ENCODE measurements around the gene YAE1. TPM values are rescaled to one million over a fixed set of nuclear protein-coding genes. Genes with fewer than 3 reads are reported as not detected.

YAE1 gene
- total RNA-seq, 1 donor from 2014 or later: 16.5 TPM

DNA sequence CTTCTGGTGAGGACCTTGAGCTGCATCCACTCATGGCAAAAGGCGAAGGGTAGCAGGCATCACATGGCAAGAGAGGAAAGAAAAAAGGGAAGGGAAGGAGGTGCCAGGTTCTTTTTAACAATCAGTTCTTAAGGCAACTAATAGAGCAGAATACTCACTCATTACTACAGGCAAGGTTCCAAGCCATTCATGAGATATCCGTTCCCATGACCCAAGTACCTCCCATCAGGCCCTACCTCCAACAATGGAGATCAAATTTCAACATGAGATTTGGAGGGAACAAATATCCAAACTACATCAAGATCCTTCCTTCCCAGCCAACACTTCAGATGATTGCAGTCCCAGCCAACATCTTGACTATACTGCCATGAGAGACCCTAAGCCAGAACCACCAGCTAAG lies 38.9 kb upstream of the YAE1 start:
- Histone ChIP-seq H3K27me3 (no peaks in the 10 kb centered on the region), H3K4me3 (no peak overlapping the region), H3K4me1 (no peaks in the 10 kb centered on the region), H3K27ac (no peak overlapping the region), H3K36me3 (no peaks in the 10 kb centered on the region), H3K9me3 (no peaks in the 10 kb centered on the region)
- intact Hi-C loops (cut with DNase I): no loop called here
- no peak for DNase-seq
- no peak for ATAC-seq
- TF ChIP-seq CTCF (IDR thresholded peaks at IDR 0.05): no peak

DNA sequence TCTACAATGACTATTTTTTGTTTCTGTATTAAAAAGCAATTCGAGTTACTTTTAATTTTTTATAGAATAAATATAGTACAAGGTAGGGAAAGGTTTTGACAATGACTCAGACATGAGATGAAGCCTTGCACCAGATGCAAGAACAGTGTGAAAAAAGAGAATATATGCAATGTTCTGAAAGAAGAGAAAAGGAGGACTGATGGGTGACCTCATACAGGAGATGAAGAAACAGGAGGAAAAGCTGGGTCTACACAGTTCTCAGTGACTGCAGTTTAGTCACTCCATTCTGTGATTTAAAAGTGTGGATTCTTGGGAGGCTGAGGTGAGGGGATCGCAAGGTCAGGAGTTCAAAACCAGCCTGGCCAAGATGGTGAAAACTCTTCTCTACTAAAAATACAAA lies 38.3 kb upstream of the YAE1 start:
- H3K9me3 ChIP-seq: no peaks in the 10 kb centered on the region
- no peak for DNase-seq
- no peak overlapping the region for H3K4me3 ChIP-seq
- no peak for TF ChIP-seq CTCF (IDR thresholded peaks at IDR 0.05)
- H3K36me3 ChIP-seq: no peaks in the 10 kb centered on the region
- intact Hi-C loops (cut with DNase I): no loop called here
- H3K27me3 ChIP-seq: no peaks in the 10 kb centered on the region
- no peaks in the 10 kb centered on the region for H3K4me1 ChIP-seq
- no peak overlapping the region for H3K27ac ChIP-seq
- ATAC-seq: no peak

DNA sequence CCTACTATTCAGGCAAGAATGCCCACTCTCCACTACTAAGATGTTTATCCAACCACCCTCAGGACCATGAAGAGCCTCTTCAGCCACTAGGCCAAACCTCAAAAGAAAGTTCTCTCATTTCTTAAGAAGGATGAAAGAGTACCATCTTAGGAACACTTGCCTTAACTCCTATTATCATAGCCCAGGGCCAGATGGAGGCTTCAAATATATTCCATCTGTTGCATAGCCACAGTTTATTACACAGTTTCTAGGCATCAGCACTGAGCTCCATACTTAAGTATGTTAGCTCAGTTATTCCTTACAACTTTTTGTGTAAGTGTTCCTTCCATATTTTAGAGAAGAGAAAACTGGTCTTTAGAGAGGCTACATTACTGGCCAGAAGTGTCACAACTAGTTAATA lies 37.4 kb upstream of the YAE1 start:
- no peak for DNase-seq
- ATAC-seq: no peak
- no peaks in the 10 kb centered on the region for H3K4me1 ChIP-seq
- H3K27me3 ChIP-seq: no peaks in the 10 kb centered on the region
- intact Hi-C loops (cut with DNase I): no loop called here
- no peaks in the 10 kb centered on the region for H3K9me3 ChIP-seq
- no peak overlapping the region for H3K4me3 ChIP-seq
- TF ChIP-seq CTCF (IDR thresholded peaks at IDR 0.05): no peak
- no peak overlapping the region for H3K27ac ChIP-seq
- H3K36me3 ChIP-seq: no peaks in the 10 kb centered on the region

GRCh38 chr7:39529582-39529981 lies 36.6 kb upstream of the YAE1 start:
- Histone ChIP-seq H3K4me3 (no peak overlapping the region), H3K27ac (no peak overlapping the region), H3K36me3 (no peaks in the 10 kb centered on the region), H3K9me3 (no peaks in the 10 kb centered on the region), H3K27me3 (no peaks in the 10 kb centered on the region), H3K4me1 (no peaks in the 10 kb centered on the region)
- TF ChIP-seq CTCF (IDR thresholded peaks at IDR 0.05): no peak
- no peak for DNase-seq
- no peak for ATAC-seq
- intact Hi-C loops (cut with DNase I): no loop called here

GRCh38 chr7:39530971-39531370 lies 35.2 kb upstream of the YAE1 start:
- DNase-seq (no peak), ATAC-seq (no peak)
- Histone ChIP-seq H3K36me3 (no peaks in the 10 kb centered on the region), H3K4me1 (no peaks in the 10 kb centered on the region), H3K27me3 (peaks cover 8% of the 10 kb centered on the region), H3K4me3 (no peak overlapping the region), H3K27ac (no peak overlapping the region), H3K9me3 (no peaks in the 10 kb centered on the region)
- TF ChIP-seq CTCF (IDR thresholded peaks at IDR 0.05): no peak
- intact Hi-C loops (cut with DNase I): no loop called here

DNA sequence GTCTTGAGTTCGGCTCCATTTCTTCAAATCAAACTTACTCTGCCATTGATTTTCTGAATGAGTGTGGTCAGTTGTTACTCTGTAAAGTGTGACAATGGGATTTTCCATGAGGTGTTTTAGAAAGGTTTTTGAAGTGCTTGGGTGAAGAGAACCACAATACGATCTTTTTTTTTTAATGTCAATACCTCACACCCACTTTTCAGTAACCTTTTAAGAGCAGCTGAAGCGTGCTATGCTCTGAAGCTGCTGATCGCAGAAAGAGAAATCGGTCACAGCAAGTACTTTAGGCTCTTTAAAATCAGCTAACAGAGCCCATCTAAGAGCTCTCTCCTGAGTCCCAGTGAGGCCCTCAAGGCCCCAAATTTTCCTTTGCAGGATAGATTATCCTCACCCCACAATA lies 34.4 kb upstream of the YAE1 start:
- no peaks in the 10 kb centered on the region for H3K9me3 ChIP-seq
- ATAC-seq: no peak
- H3K27ac ChIP-seq: no peak overlapping the region
- H3K4me3 ChIP-seq: no peak overlapping the region
- H3K27me3 ChIP-seq: peaks cover 10% of the 10 kb centered on the region
- intact Hi-C loops (cut with DNase I): no loop called here
- no peak for TF ChIP-seq CTCF (IDR thresholded peaks at IDR 0.05)
- no peaks in the 10 kb centered on the region for H3K4me1 ChIP-seq
- DNase-seq: no peak
- H3K36me3 ChIP-seq: no peaks in the 10 kb centered on the region

All from upper lobe of right lung (tissue), 1 donor.